ENCODE results near the gene RANBP3L.

The RANBP3L gene

GRCh38 chr5:36323926-36324781 is 22.5 kb upstream of the RANBP3L start:
- H3K4me3 ChIP-seq (ENCODE audit: low read length): no peak overlapping the region
- H3K79me2 ChIP-seq (ENCODE audit: low read length): no peaks in the 10 kb centered on the region
- DNase-seq: no peak
- H3K36me3 ChIP-seq (replicated peaks; ENCODE audit: insufficient read depth, low read length): no peaks in the 10 kb centered on the region
- H3K27me3 ChIP-seq (replicated peaks; ENCODE audit: insufficient read depth, low read length): no peaks in the 10 kb centered on the region
- no peak overlapping the region for H2AFZ ChIP-seq (ENCODE audit: low read length)
- TF ChIP-seq EZH2 (optimal IDR thresholded peaks at IDR 0.05; ENCODE audit: low read depth, low read length) (no peak), CTCF (IDR thresholded peaks at IDR 0.05; ENCODE audit: low read length) (no peak), EZH2phosphoT487 (IDR thresholded peaks at IDR 0.05; ENCODE audit: low read length) (no peak)
- H3K9me3 ChIP-seq (replicated peaks; ENCODE audit: insufficient read depth, low read length): no peaks in the 10 kb centered on the region
- H3K9me2 ChIP-seq (replicated peaks; ENCODE audit: insufficient read depth, low read length): no peaks in the 10 kb centered on the region
- H3K4me2 ChIP-seq (ENCODE audit: low read depth, low read length): no peak overlapping the region
- no peak overlapping the region for H3K27ac ChIP-seq (ENCODE audit: low read length)
- H3K9ac ChIP-seq (ENCODE audit: low read length): no peak overlapping the region
- no peaks in the 10 kb centered on the region for H4K20me1 ChIP-seq (ENCODE audit: insufficient read depth, low read length)
- no peaks in the 10 kb centered on the region for H3K4me1 ChIP-seq (ENCODE audit: low read length)
- H3F3A ChIP-seq (ENCODE audit: insufficient read depth, low read length): no peaks in the 10 kb centered on the region

- Histone ChIP-seq H3K27me3 (replicated peaks; ENCODE audit: insufficient read depth, low read length) (no peaks in the 10 kb centered on the region), H3K36me3 (replicated peaks; ENCODE audit: insufficient read depth, low read length) (no peaks in the 10 kb centered on the region), H3K9me3 (replicated peaks; ENCODE audit: insufficient read depth, low read length) (no peaks in the 10 kb centered on the region), H3F3A (ENCODE audit: insufficient read depth, low read length) (no peaks in the 10 kb centered on the region), H2AFZ (ENCODE audit: low read length) (no peak overlapping the region), H3K4me1 (ENCODE audit: low read length) (no peaks in the 10 kb centered on the region), H3K79me2 (ENCODE audit: low read length) (no peaks in the 10 kb centered on the region), H3K9ac (ENCODE audit: low read length) (no peak overlapping the region), H3K4me2 (ENCODE audit: low read depth, low read length) (no peak overlapping the region), H3K9me2 (replicated peaks; ENCODE audit: insufficient read depth, low read length) (no peaks in the 10 kb centered on the region), H4K20me1 (ENCODE audit: insufficient read depth, low read length) (no peaks in the 10 kb centered on the region), H3K4me3 (ENCODE audit: low read length) (no peak overlapping the region), H3K27ac (ENCODE audit: low read length) (no peak overlapping the region)
- DNase-seq: no peak
- no peak for TF ChIP-seq CTCF (IDR thresholded peaks at IDR 0.05; ENCODE audit: low read length)
Measured at GRCh38 chr5:36312953-36313672, 11.4 kb upstream of the RANBP3L start.

- Histone ChIP-seq H3K36me3 (replicated peaks; ENCODE audit: insufficient read depth, low read length) (no peaks in the 10 kb centered on the region), H3K9me3 (replicated peaks; ENCODE audit: insufficient read depth, low read length) (no peaks in the 10 kb centered on the region), H3K4me2 (ENCODE audit: low read depth, low read length) (no peak overlapping the region), H3K4me3 (ENCODE audit: low read length) (no peak overlapping the region), H3K9ac (ENCODE audit: low read length) (no peak overlapping the region), H2AFZ (ENCODE audit: low read length) (no peak overlapping the region), H4K20me1 (ENCODE audit: insufficient read depth, low read length) (no peaks in the 10 kb centered on the region), H3K4me1 (ENCODE audit: low read length) (no peaks in the 10 kb centered on the region), H3K27ac (ENCODE audit: low read length) (no peak overlapping the region), H3F3A (ENCODE audit: insufficient read depth, low read length) (no peaks in the 10 kb centered on the region), H3K9me2 (replicated peaks; ENCODE audit: insufficient read depth, low read length) (no peaks in the 10 kb centered on the region), H3K79me2 (ENCODE audit: low read length) (no peaks in the 10 kb centered on the region), H3K27me3 (replicated peaks; ENCODE audit: insufficient read depth, low read length) (no peaks in the 10 kb centered on the region)
- DNase-seq: no peak
- TF ChIP-seq EZH2phosphoT487 (IDR thresholded peaks at IDR 0.05; ENCODE audit: low read length): no peak
- no peak for TF ChIP-seq CTCF (IDR thresholded peaks at IDR 0.05; ENCODE audit: low read length)
- TF ChIP-seq EZH2 (optimal IDR thresholded peaks at IDR 0.05; ENCODE audit: low read depth, low read length): no peak
Measured at GRCh38 chr5:36311956-36312355, 10.3 kb upstream of the RANBP3L start.
